GF-D8 (cell line): ENCODE data around the gene FBXO30.
A peak's percentile ranks its signal among the peaks of the same experiment; 100 is the strongest.

Source experiments
- DNase-seq: peaks from one replicate; lab custom pipeline; 2025; lab: John Stamatoyannopoulos, UW

FBXO30 gene

GRCh38 chr6:145755682-145756081 lies 58.9 kb downstream of the FBXO30 start:
- no peak for DNase-seq

- no peak for DNase-seq
Observed at GRCh38 chr6:145752638-145753037, 62.0 kb downstream of the FBXO30 start.

GRCh38 chr6:145749632-145750031 lies 65.0 kb downstream of the FBXO30 start:
- peak; percentile 12 for DNase-seq

GRCh38 chr6:145745861-145746260 lies 68.7 kb downstream of the FBXO30 start:
- no peak for DNase-seq

GRCh38 chr6:145744619-145745018 lies 70.0 kb downstream of the FBXO30 start:
- DNase-seq: no peak
